ENCODE data around the gene ADAMTSL1. TPM values are rescaled to one million over a fixed set of nuclear protein-coding genes. Genes with fewer than 3 reads are reported as not detected.

The ADAMTSL1 gene
- total RNA-seq, 1 donor from 2014 or later: 12.6 TPM

- Histone ChIP-seq H3K27me3 (ENCODE audit: insufficient read depth, low read length) (no peaks in the 10 kb centered on the region), H4K20me1 (ENCODE audit: insufficient read depth, low read length) (no peaks in the 10 kb centered on the region), H3K9me3 (ENCODE audit: insufficient read depth, low read depth, low read length) (no peaks in the 10 kb centered on the region), H3K9ac (ENCODE audit: low read length) (no peak overlapping the region), H3K4me1 (ENCODE audit: insufficient read depth, low read length) (no peaks in the 10 kb centered on the region), H3K4me3 (ENCODE audit: insufficient read depth, low read depth, low read length) (no peak overlapping the region), H3K4me2 (ENCODE audit: low read length) (no peak overlapping the region), H3K79me2 (ENCODE audit: insufficient read depth, low read length) (peaks cover 30% of the 10 kb centered on the region), H2AFZ (ENCODE audit: low read depth, low read length) (no peak overlapping the region), H3K27ac (ENCODE audit: low read depth, low read length) (no peak overlapping the region), H3K36me3 (ENCODE audit: insufficient read depth, low read length) (peaks cover 8% of the 10 kb centered on the region)
- Mint-ChIP-seq H3K36me3 (ENCODE audit: low read depth, unreplicated experiment) (no peaks in the 10 kb centered on the region), H3K27ac (ENCODE audit: unreplicated experiment) (no peak overlapping the region), H3K4me3 (ENCODE audit: unreplicated experiment) (no peak overlapping the region), H3K4me1 (ENCODE audit: low read depth, unreplicated experiment) (peaks cover 2% of the 10 kb centered on the region), H3K9me3 (ENCODE audit: unreplicated experiment) (no peaks in the 10 kb centered on the region), H3K27me3 (ENCODE audit: low read depth, unreplicated experiment) (no peaks in the 10 kb centered on the region)
- TF ChIP-seq EZH2 (IDR thresholded peaks at IDR 0.05; ENCODE audit: insufficient read depth, low read length) (no peak), CTCF (IDR thresholded peaks at IDR 0.05; ENCODE audit: insufficient read depth, low read depth, low read length) (no peak)
- FAIRE-seq: no peak
- no peak for DNase-seq (ENCODE audit: low read depth)
These were observed 144.9 kb downstream of the ADAMTSL1 start for GRCh38 chr9:18618862-18619261.

GRCh38 chr9:18622186-18622836 lies 148.4 kb downstream of the ADAMTSL1 start:
- DNase-seq (ENCODE audit: low read depth) (no peak), FAIRE-seq (peak; percentile 17)
- Mint-ChIP-seq H3K9me3 (ENCODE audit: unreplicated experiment) (no peaks in the 10 kb centered on the region), H3K36me3 (ENCODE audit: low read depth, unreplicated experiment) (no peaks in the 10 kb centered on the region), H3K4me1 (ENCODE audit: low read depth, unreplicated experiment) (peaks cover 2% of the 10 kb centered on the region), H3K27ac (ENCODE audit: unreplicated experiment) (no peak overlapping the region), H3K4me3 (ENCODE audit: unreplicated experiment) (no peak overlapping the region), H3K27me3 (ENCODE audit: low read depth, unreplicated experiment) (no peaks in the 10 kb centered on the region)
- no peak overlapping the region for H2AFZ ChIP-seq (ENCODE audit: low read depth, low read length)
- H3K27ac ChIP-seq (ENCODE audit: low read depth, low read length): no peak overlapping the region
- H3K36me3 ChIP-seq (ENCODE audit: insufficient read depth, low read length): peaks cover 21% of the 10 kb centered on the region
- no peaks in the 10 kb centered on the region for H3K4me1 ChIP-seq (ENCODE audit: insufficient read depth, low read length)
- H3K79me2 ChIP-seq (ENCODE audit: insufficient read depth, low read length): peaks cover 7% of the 10 kb centered on the region
- no peaks in the 10 kb centered on the region for H4K20me1 ChIP-seq (ENCODE audit: insufficient read depth, low read length)
- no peak overlapping the region for H3K9ac ChIP-seq (ENCODE audit: low read length)
- no peaks in the 10 kb centered on the region for H3K9me3 ChIP-seq (ENCODE audit: insufficient read depth, low read depth, low read length)
- H3K27me3 ChIP-seq (ENCODE audit: insufficient read depth, low read length): no peaks in the 10 kb centered on the region
- no peak overlapping the region for H3K4me3 ChIP-seq (ENCODE audit: insufficient read depth, low read depth, low read length)
- H3K4me2 ChIP-seq (ENCODE audit: low read length): no peak overlapping the region
- TF ChIP-seq EZH2 (IDR thresholded peaks at IDR 0.05; ENCODE audit: insufficient read depth, low read length) (no peak), CTCF (IDR thresholded peaks at IDR 0.05; ENCODE audit: insufficient read depth, low read depth, low read length) (no peak)

All from astrocyte (in vitro differentiated cells and primary cell).